ENCODE measurements around the gene GCG. TPM values are rescaled to one million over a fixed set of nuclear protein-coding genes. Genes with fewer than 3 reads are reported as not detected.

Gene GCG
- total RNA-seq, 4 donors from 2014 or later = not detected

GRCh38 chr2:162196638-162197037 is 44.6 kb upstream of the GCG start:
- Histone ChIP-seq H3K27me3 (no peaks in the 10 kb centered on the region), H3K9me3 (no peaks in the 10 kb centered on the region), H3K36me3 (no peaks in the 10 kb centered on the region), H3K4me1 (no peaks in the 10 kb centered on the region), H3K27ac (no peak overlapping the region), H3K4me3 (no peak overlapping the region)
- TF ChIP-seq CTCF (IDR thresholded peaks at IDR 0.05) (no peak), POLR2A (IDR thresholded peaks at IDR 0.05) (no peak)
- intact Hi-C loops (cut with DNase I; ENCODE audit: low total_unique reads) = no loop called here
- no peak for DNase-seq

GRCh38 chr2:162188451-162188850 is 36.4 kb upstream of the GCG start:
- Histone ChIP-seq H3K27ac (no peak overlapping the region), H3K36me3 (no peaks in the 10 kb centered on the region), H3K4me3 (no peak overlapping the region), H3K4me1 (no peaks in the 10 kb centered on the region), H3K27me3 (no peaks in the 10 kb centered on the region), H3K9me3 (no peaks in the 10 kb centered on the region)
- TF ChIP-seq POLR2A (IDR thresholded peaks at IDR 0.05) = no peak
- no peak for TF ChIP-seq CTCF (IDR thresholded peaks at IDR 0.05)
- no peak for DNase-seq
- intact Hi-C loops (cut with DNase I; ENCODE audit: low total_unique reads) = no loop called here

GRCh38 chr2:162185541-162186232 is 33.6 kb upstream of the GCG start:
- Histone ChIP-seq H3K36me3 (no peaks in the 10 kb centered on the region), H3K4me1 (no peaks in the 10 kb centered on the region), H3K27ac (no peak overlapping the region), H3K4me3 (no peak overlapping the region), H3K9me3 (no peaks in the 10 kb centered on the region), H3K27me3 (no peaks in the 10 kb centered on the region)
- intact Hi-C loops (cut with DNase I; ENCODE audit: low total_unique reads) = no loop called here
- no peak for DNase-seq
- no peak for TF ChIP-seq POLR2A (IDR thresholded peaks at IDR 0.05)
- no peak for TF ChIP-seq CTCF (IDR thresholded peaks at IDR 0.05)

- no peaks in the 10 kb centered on the region for H3K4me1 ChIP-seq
Observed at GRCh38 chr2:162184821-162185450, 32.9 kb upstream of the GCG start.

GRCh38 chr2:162184359-162184758 is 32.3 kb upstream of the GCG start:
- intact Hi-C loops (cut with DNase I; ENCODE audit: low total_unique reads) = no loop called here
- TF ChIP-seq POLR2A (IDR thresholded peaks at IDR 0.05) = no peak

More at GRCh38 chr2:162184821-162185450, 32.9 kb upstream of the GCG start:
- no peaks in the 10 kb centered on the region for H3K36me3 ChIP-seq
- no peak overlapping the region for H3K27ac ChIP-seq
- no peak for DNase-seq
- intact Hi-C loops (cut with DNase I; ENCODE audit: low total_unique reads) = no loop called here
- H3K27me3 ChIP-seq = no peaks in the 10 kb centered on the region
- TF ChIP-seq POLR2A (IDR thresholded peaks at IDR 0.05) = no peak
- H3K9me3 ChIP-seq = no peaks in the 10 kb centered on the region
- H3K4me3 ChIP-seq = no peak overlapping the region

GRCh38 chr2:162182395-162182794 is 30.3 kb upstream of the GCG start:
- Histone ChIP-seq H3K4me1 (no peaks in the 10 kb centered on the region), H3K27me3 (no peaks in the 10 kb centered on the region), H3K4me3 (no peak overlapping the region), H3K27ac (no peak overlapping the region), H3K9me3 (no peaks in the 10 kb centered on the region), H3K36me3 (no peaks in the 10 kb centered on the region)
- DNase-seq = no peak
- intact Hi-C loops (cut with DNase I; ENCODE audit: low total_unique reads) = no loop called here
- TF ChIP-seq POLR2A (IDR thresholded peaks at IDR 0.05) (no peak), CTCF (IDR thresholded peaks at IDR 0.05) (no peak)

More at GRCh38 chr2:162184359-162184758, 32.3 kb upstream of the GCG start:
- Histone ChIP-seq H3K27ac (no peak overlapping the region), H3K4me3 (no peak overlapping the region), H3K36me3 (no peaks in the 10 kb centered on the region), H3K9me3 (no peaks in the 10 kb centered on the region), H3K27me3 (no peaks in the 10 kb centered on the region), H3K4me1 (no peaks in the 10 kb centered on the region)
- DNase-seq = no peak
